ENCODE measurements around the gene LAD1.

LAD1 gene

GRCh38 chr1:201391225-201391624 lies 7.9 kb downstream of the LAD1 start:
- H3K4me3 ChIP-seq (ENCODE audit: low read depth, low read length): no peak overlapping the region
- in situ Hi-C loops (cut with HindIII; ENCODE audit: low sequenced_read_pairs): no loop called here
- no peak for TF ChIP-seq CTCF (IDR thresholded peaks at IDR 0.05; ENCODE audit: low read depth, low read length)
- DNase-seq (ENCODE audit: low read depth, low spot score): no peak

GRCh38 chr1:201389051-201389450 lies 10.1 kb downstream of the LAD1 start:
- in situ Hi-C loops (cut with HindIII; ENCODE audit: low sequenced_read_pairs): no loop called here
- no peak for DNase-seq (ENCODE audit: low read depth, low spot score)
- H3K4me3 ChIP-seq (ENCODE audit: low read depth, low read length): no peak overlapping the region
- no peak for TF ChIP-seq CTCF (IDR thresholded peaks at IDR 0.05; ENCODE audit: low read depth, low read length)

- H3K4me3 ChIP-seq (ENCODE audit: low read depth, low read length): no peak overlapping the region
- in situ Hi-C loops (cut with HindIII; ENCODE audit: low sequenced_read_pairs): no loop called here
- DNase-seq (ENCODE audit: low read depth, low spot score): no peak
- no peak for TF ChIP-seq CTCF (IDR thresholded peaks at IDR 0.05; ENCODE audit: low read depth, low read length)
Observed at GRCh38 chr1:201386208-201386607, 12.9 kb downstream of the LAD1 start.

- DNase-seq (ENCODE audit: low read depth, low spot score): peak; percentile 27
- no peak overlapping the region for H3K4me3 ChIP-seq (ENCODE audit: low read depth, low read length)
- in situ Hi-C loops (cut with HindIII; ENCODE audit: low sequenced_read_pairs): no loop called here
- peak; percentile 96 for TF ChIP-seq CTCF (IDR thresholded peaks at IDR 0.05; ENCODE audit: low read depth, low read length)
Observed at GRCh38 chr1:201385299-201385891, 13.7 kb downstream of the LAD1 start.

GRCh38 chr1:201384406-201384782 lies 14.7 kb downstream of the LAD1 start:
- in situ Hi-C loops (cut with HindIII; ENCODE audit: low sequenced_read_pairs): no loop called here
- DNase-seq (ENCODE audit: low read depth, low spot score): no peak

GRCh38 chr1:201383647-201384405 lies 15.3 kb downstream of the LAD1 start:
- peak; percentile 90 for DNase-seq (ENCODE audit: low read depth, low spot score)
- in situ Hi-C loops (cut with HindIII; ENCODE audit: low sequenced_read_pairs): no loop called here
- no peak for TF ChIP-seq CTCF (IDR thresholded peaks at IDR 0.05; ENCODE audit: low read depth, low read length)
- no peak overlapping the region for H3K4me3 ChIP-seq (ENCODE audit: low read depth, low read length)

More at GRCh38 chr1:201384406-201384782, 14.7 kb downstream of the LAD1 start:
- no peak overlapping the region for H3K4me3 ChIP-seq (ENCODE audit: low read depth, low read length)
- TF ChIP-seq CTCF (IDR thresholded peaks at IDR 0.05; ENCODE audit: low read depth, low read length): no peak

All from astrocyte of the spinal cord (primary cell).